Ishikawa (cell line): ENCODE results near the gene RNASE8.

ENCODE experiments used
- CEBPB ChIP-seq: IDR thresholded peaks from 2 replicates; pipeline ENCODE4 v1.6.1; 2012
- CREB1 ChIP-seq: IDR thresholded peaks from 2 replicates; pipeline ENCODE4 v1.6.1; 2012; ENCODE audit warnings: low read depth
- EGR1 ChIP-seq: IDR thresholded peaks from 2 replicates; pipeline ENCODE4 v1.6.1; 2012
- EP300 ChIP-seq: IDR thresholded peaks from 2 replicates; pipeline ENCODE4 v1.6.1; 2012; ENCODE audit warnings: borderline replicate concordance
- FOXM1 ChIP-seq: IDR thresholded peaks from 2 replicates; pipeline ENCODE4 v1.6.1; 2012; ENCODE audit warnings: low read depth, borderline replicate concordance
- MAX ChIP-seq: IDR thresholded peaks from 2 replicates; pipeline ENCODE4 v1.6.1; 2012
- NFIC ChIP-seq: IDR thresholded peaks from 2 replicates; pipeline ENCODE4 v1.6.1; 2012
- RAD21 ChIP-seq: IDR thresholded peaks from 2 replicates; pipeline ENCODE4 v1.6.1; 2012; ENCODE audit warnings: low read depth
- REST ChIP-seq: IDR thresholded peaks from 2 replicates; pipeline ENCODE4 v1.6.1; 2012; ENCODE audit warnings: low read depth, mild to moderate bottlenecking
- TAF1 ChIP-seq: IDR thresholded peaks from 2 replicates; pipeline ENCODE4 v1.6.1; 2012; ENCODE audit warnings: low read depth, mild to moderate bottlenecking
- TCF12 ChIP-seq: IDR thresholded peaks from 2 replicates; pipeline ENCODE4 v1.6.1; 2012; ENCODE audit warnings: low read depth
- TEAD4 ChIP-seq: IDR thresholded peaks from 2 replicates; pipeline ENCODE4 v1.6.1; 2012
- USF1 ChIP-seq: IDR thresholded peaks from 2 replicates; pipeline ENCODE4 v1.6.1; 2012
- YY1 ChIP-seq: IDR thresholded peaks from 2 replicates; pipeline ENCODE4 v1.6.1; 2012; ENCODE audit warnings: low read depth
- ZBTB7A ChIP-seq: IDR thresholded peaks from 2 replicates; pipeline ENCODE4 v1.6.1; 2012; ENCODE audit warnings: low read depth

The RNASE8 gene

GRCh38 chr14:21029917-21030316 is 27.7 kb upstream of the RNASE8 start, which contains the start of gene TPPP2:
Gene TPPP2, plus strand, starts transcription at chr14:21030217. Its CDS starts 365 bp downstream, at chr14:21030582.
- TF ChIP-seq RAD21 (no peak), NFIC (no peak), EP300 (no peak), REST (no peak), YY1 (no peak), ZBTB7A (no peak), TAF1 (no peak), CREB1 (no peak), USF1 (no peak), TEAD4 (no peak), MAX (no peak)

GRCh38 chr14:21030531-21030930 is 27.1 kb upstream of the RNASE8 start:
- TF ChIP-seq EGR1 = no peak
- no peak for TF ChIP-seq MAX
- TF ChIP-seq EP300 = no peak
- TF ChIP-seq RAD21 = no peak

GRCh38 chr14:21032326-21033132 is 25.1 kb upstream of the RNASE8 start:
- TF ChIP-seq MAX = no peak
- TF ChIP-seq USF1 = no peak
- TF ChIP-seq RAD21 = no peak
- no peak for TF ChIP-seq CEBPB
- no peak for TF ChIP-seq TCF12
- TF ChIP-seq TEAD4 = no peak
- no peak for TF ChIP-seq REST
- TF ChIP-seq EP300 = no peak
- TF ChIP-seq EGR1 = no peak
- TF ChIP-seq NFIC = no peak
- no peak for TF ChIP-seq ZBTB7A
- no peak for TF ChIP-seq YY1
- TF ChIP-seq FOXM1 = no peak
- no peak for TF ChIP-seq CREB1
- TF ChIP-seq TAF1 = no peak

- no peak for TF ChIP-seq NFIC
These were observed 24.4 kb upstream of the RNASE8 start for GRCh38 chr14:21033133-21033698.

- no peak for TF ChIP-seq EP300
- no peak for TF ChIP-seq RAD21
- TF ChIP-seq FOXM1 = no peak
- no peak for TF ChIP-seq TAF1
- no peak for TF ChIP-seq ZBTB7A
- TF ChIP-seq NFIC = no peak
- no peak for TF ChIP-seq MAX
- no peak for TF ChIP-seq YY1
- no peak for TF ChIP-seq USF1
- no peak for TF ChIP-seq CEBPB
These were observed 22.9 kb upstream of the RNASE8 start, which contains the start of gene RNASE13 for GRCh38 chr14:21034707-21035106. Gene RNASE13, minus strand, starts transcription at chr14:21034807. Its CDS starts 519 bp downstream, at chr14:21034288.
